Measurements from ENCODE around the gene ANKRD6.

- TF ChIP-seq GATA2 (IDR thresholded peaks at IDR 0.05; ENCODE audit: low read depth, low read length) = no peak
- TF ChIP-seq GATA3 (IDR thresholded peaks at IDR 0.05; ENCODE audit: low read depth, low read length) = no peak
Measured at GRCh38 chr6:89681983-89682564, 249.1 kb downstream of the ANKRD6 start.

Measured in SH-SY5Y (cell line).